GM23338 (cell line): Measurements from ENCODE around the gene ACP5. TPM values are rescaled to one million over a fixed set of nuclear protein-coding genes. Genes with fewer than 3 reads are reported as not detected.

Experiments used
- ATAC-seq: fragments of 200-7000 bp; cut with Tn5 transposase; 3 replicates; pipeline ENCODE4 v1.9.1; 2020
- DNase-seq: peaks from one replicate; pipeline ENCODE4 v3.0.0-alpha.2; 2015; ENCODE audit warnings: low spot score
- H2AFZ ChIP-seq: fragments of 200-600 bp; sonication (generic); 2 replicates; pipeline ENCODE4 v1.8.0; 2016; ENCODE audit warnings: antibody characterized with exemption, mild to moderate bottlenecking, moderate library complexity
- H3F3A ChIP-seq: fragments of 200-600 bp; sonication (generic); replicated peaks from 2 replicates; pipeline ENCODE4 v1.8.0; 2017; ENCODE audit warnings: antibody characterized with exemption, mixed run types, low read depth
- H3K27ac ChIP-seq: fragments of 200-600 bp; sonication (generic); 2 replicates; pipeline ENCODE4 v1.6.1; 2016; ENCODE audit warnings: low read depth
- H3K27me3 ChIP-seq: fragments of 200-600 bp; sonication (generic); 2 replicates; pipeline ENCODE4 v1.8.0; 2016; ENCODE audit warnings: mild to moderate bottlenecking, mixed run types, moderate library complexity; ENCODE audit not compliant: insufficient read depth
- H3K36me3 ChIP-seq: fragments of 200-600 bp; sonication (generic); 2 replicates; pipeline ENCODE4 v1.8.0; 2016; ENCODE audit warnings: mild to moderate bottlenecking; ENCODE audit not compliant: insufficient read depth
- H3K4me1 ChIP-seq: fragments of 200-600 bp; sonication (generic); 2 replicates; pipeline ENCODE4 v1.8.0; 2016; ENCODE audit warnings: mild to moderate bottlenecking, moderate library complexity; ENCODE audit not compliant: insufficient read depth
- H3K4me2 ChIP-seq: fragments of 200-600 bp; sonication (generic); 2 replicates; pipeline ENCODE4 v1.7.1; 2017; ENCODE audit warnings: mixed run types
- H3K4me3 ChIP-seq: fragments of 200-600 bp; sonication (generic); 2 replicates; pipeline ENCODE4 v1.6.1; 2016; ENCODE audit warnings: mixed run types
- H3K79me2 ChIP-seq: fragments of 200-600 bp; sonication (generic); replicated peaks from 2 replicates; pipeline ENCODE4 v1.8.0; 2017; ENCODE audit warnings: mild to moderate bottlenecking; ENCODE audit not compliant: insufficient read depth
- H3K9me2 ChIP-seq: fragments of 200-600 bp; sonication (generic); 2 replicates; pipeline ENCODE4 v1.8.0; 2017; ENCODE audit not compliant: insufficient read depth
- H4K20me1 ChIP-seq: fragments of 200-600 bp; sonication (generic); replicated peaks from 2 replicates; pipeline ENCODE4 v1.8.0; 2017; ENCODE audit warnings: mild to moderate bottlenecking; ENCODE audit not compliant: insufficient read depth
- H3K27ac Mint-ChIP-seq: 2 replicates; pipeline ENCODE4 v1.8.0; 2020; ENCODE audit warnings: inconsistent platforms, mild to moderate bottlenecking, moderate library complexity, mixed read lengths
- H3K27me3 Mint-ChIP-seq: 3 replicates; pipeline ENCODE4 v1.8.0; 2022; ENCODE audit warnings: low read depth, mild to moderate bottlenecking, moderate library complexity, mixed read lengths, inconsistent platforms; ENCODE audit not compliant: insufficient read depth, poor library complexity
- H3K36me3 Mint-ChIP-seq: 3 replicates; pipeline ENCODE4 v1.8.0; 2021; ENCODE audit warnings: low read depth, mild to moderate bottlenecking, inconsistent platforms, moderate library complexity, mixed read lengths
- H3K4me1 Mint-ChIP-seq: 3 replicates; pipeline ENCODE4 v1.8.0; 2020; ENCODE audit warnings: mild to moderate bottlenecking, inconsistent platforms, mixed read lengths
- H3K4me3 Mint-ChIP-seq: 3 replicates; pipeline ENCODE4 v1.8.0; 2021; ENCODE audit warnings: moderate library complexity, mild to moderate bottlenecking, inconsistent platforms, mixed read lengths
- H3K9me3 Mint-ChIP-seq: 3 replicates; pipeline ENCODE4 v1.8.0; 2020; ENCODE audit warnings: moderate library complexity, mild to moderate bottlenecking, inconsistent platforms, mixed read lengths
- CREB1 ChIP-seq: fragments of 250-450 bp; sonication (Bioruptor Pico); IDR thresholded peaks from 2 replicates; pipeline ENCODE4 v1.5.0; 2020; ENCODE audit warnings: low read depth, mild to moderate bottlenecking, moderate library complexity
- EZH2 ChIP-seq: fragments of 200-600 bp; sonication (generic); IDR thresholded peaks from one replicate; pipeline ENCODE4 v1.8.0; 2017; ENCODE audit warnings: antibody characterized with exemption, mild to moderate bottlenecking, low read depth; ENCODE audit not compliant: unreplicated experiment
- EZH2phosphoT487 ChIP-seq: fragments of 200-600 bp; sonication (generic); IDR thresholded peaks from one replicate; pipeline ENCODE4 v1.8.1; 2018; ENCODE audit warnings: antibody characterized with exemption; ENCODE audit not compliant: unreplicated experiment
- JUNB ChIP-seq: IDR thresholded peaks from one replicate; pipeline ENCODE4 v1.6.1; 2016; ENCODE audit warnings: antibody characterized with exemption; ENCODE audit not compliant: unreplicated experiment
- ZNF331 ChIP-seq: fragments of 250-450 bp; sonication (Bioruptor Pico); IDR thresholded peaks from 2 replicates; pipeline ENCODE4 v1.5.0; 2020; ENCODE audit warnings: low read depth, mild to moderate bottlenecking, moderate library complexity
- polyA plus RNA-seq: library from polyadenylated mRNA; unstranded; fragments of >200 nt; fragmentation: Nextera tagmentation; extraction: Ambion mirVana; gene quantifications from 2 replicates; pipeline ENCODE4 v1.2.1, GENCODE V29; 2016
- total RNA-seq: library from RNA; depleted of rRNA; stranded (reverse); fragments of >200 nt; shearing (Covaris generic); gene quantifications from 2 replicates; pipeline ENCODE4 v1.2.3, GENCODE V29; 2014
- TF ChIP-seq, protein P1 (sequence below): fragments of 250-450 bp; sonication (Bioruptor Pico); IDR thresholded peaks from 2 replicates; pipeline ENCODE4 v1.5.0; 2020; ENCODE audit warnings: mild to moderate bottlenecking, moderate library complexity
- TF ChIP-seq, protein P2 (sequence below), 2 experiments: fragments of 200-600 bp in 1 of 2; sonication (generic) in 1 of 2; conservative IDR thresholded peaks; 2 replicates each; pipeline versions ENCODE4 v1.5.1 to v1.6.1; 2016 to 2017; ENCODE audit warnings: antibody characterized with exemption in 2 of 2, low read depth in 2 of 2, mild to moderate bottlenecking in 2 of 2, moderate library complexity in 1 of 2

The ACP5 gene
- total and polyA plus RNA-seq, 2 experiments from 2014 or later: 6.7 to 12.8 TPM

DNA sequence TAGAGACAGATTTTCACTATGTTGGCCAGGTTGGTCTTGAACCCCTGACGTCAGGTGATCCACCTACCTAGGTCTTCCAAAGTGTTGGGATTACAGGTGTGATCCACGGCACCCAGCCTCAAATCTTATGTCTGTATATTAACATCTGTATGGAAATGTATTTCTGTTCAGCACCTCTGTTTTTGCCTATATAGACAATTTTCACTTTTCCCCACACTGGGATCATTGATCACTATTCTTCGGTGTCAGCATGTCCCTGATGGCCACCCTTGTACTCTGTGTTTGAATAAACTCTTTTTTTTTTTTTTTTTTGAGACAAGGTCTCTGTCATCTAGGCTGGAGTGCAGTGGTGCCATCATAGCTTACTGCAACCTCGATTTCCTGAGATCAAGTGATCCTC is 16.6 kb upstream of the ACP5 start (continued):
- TF ChIP-seq, protein P1, sequence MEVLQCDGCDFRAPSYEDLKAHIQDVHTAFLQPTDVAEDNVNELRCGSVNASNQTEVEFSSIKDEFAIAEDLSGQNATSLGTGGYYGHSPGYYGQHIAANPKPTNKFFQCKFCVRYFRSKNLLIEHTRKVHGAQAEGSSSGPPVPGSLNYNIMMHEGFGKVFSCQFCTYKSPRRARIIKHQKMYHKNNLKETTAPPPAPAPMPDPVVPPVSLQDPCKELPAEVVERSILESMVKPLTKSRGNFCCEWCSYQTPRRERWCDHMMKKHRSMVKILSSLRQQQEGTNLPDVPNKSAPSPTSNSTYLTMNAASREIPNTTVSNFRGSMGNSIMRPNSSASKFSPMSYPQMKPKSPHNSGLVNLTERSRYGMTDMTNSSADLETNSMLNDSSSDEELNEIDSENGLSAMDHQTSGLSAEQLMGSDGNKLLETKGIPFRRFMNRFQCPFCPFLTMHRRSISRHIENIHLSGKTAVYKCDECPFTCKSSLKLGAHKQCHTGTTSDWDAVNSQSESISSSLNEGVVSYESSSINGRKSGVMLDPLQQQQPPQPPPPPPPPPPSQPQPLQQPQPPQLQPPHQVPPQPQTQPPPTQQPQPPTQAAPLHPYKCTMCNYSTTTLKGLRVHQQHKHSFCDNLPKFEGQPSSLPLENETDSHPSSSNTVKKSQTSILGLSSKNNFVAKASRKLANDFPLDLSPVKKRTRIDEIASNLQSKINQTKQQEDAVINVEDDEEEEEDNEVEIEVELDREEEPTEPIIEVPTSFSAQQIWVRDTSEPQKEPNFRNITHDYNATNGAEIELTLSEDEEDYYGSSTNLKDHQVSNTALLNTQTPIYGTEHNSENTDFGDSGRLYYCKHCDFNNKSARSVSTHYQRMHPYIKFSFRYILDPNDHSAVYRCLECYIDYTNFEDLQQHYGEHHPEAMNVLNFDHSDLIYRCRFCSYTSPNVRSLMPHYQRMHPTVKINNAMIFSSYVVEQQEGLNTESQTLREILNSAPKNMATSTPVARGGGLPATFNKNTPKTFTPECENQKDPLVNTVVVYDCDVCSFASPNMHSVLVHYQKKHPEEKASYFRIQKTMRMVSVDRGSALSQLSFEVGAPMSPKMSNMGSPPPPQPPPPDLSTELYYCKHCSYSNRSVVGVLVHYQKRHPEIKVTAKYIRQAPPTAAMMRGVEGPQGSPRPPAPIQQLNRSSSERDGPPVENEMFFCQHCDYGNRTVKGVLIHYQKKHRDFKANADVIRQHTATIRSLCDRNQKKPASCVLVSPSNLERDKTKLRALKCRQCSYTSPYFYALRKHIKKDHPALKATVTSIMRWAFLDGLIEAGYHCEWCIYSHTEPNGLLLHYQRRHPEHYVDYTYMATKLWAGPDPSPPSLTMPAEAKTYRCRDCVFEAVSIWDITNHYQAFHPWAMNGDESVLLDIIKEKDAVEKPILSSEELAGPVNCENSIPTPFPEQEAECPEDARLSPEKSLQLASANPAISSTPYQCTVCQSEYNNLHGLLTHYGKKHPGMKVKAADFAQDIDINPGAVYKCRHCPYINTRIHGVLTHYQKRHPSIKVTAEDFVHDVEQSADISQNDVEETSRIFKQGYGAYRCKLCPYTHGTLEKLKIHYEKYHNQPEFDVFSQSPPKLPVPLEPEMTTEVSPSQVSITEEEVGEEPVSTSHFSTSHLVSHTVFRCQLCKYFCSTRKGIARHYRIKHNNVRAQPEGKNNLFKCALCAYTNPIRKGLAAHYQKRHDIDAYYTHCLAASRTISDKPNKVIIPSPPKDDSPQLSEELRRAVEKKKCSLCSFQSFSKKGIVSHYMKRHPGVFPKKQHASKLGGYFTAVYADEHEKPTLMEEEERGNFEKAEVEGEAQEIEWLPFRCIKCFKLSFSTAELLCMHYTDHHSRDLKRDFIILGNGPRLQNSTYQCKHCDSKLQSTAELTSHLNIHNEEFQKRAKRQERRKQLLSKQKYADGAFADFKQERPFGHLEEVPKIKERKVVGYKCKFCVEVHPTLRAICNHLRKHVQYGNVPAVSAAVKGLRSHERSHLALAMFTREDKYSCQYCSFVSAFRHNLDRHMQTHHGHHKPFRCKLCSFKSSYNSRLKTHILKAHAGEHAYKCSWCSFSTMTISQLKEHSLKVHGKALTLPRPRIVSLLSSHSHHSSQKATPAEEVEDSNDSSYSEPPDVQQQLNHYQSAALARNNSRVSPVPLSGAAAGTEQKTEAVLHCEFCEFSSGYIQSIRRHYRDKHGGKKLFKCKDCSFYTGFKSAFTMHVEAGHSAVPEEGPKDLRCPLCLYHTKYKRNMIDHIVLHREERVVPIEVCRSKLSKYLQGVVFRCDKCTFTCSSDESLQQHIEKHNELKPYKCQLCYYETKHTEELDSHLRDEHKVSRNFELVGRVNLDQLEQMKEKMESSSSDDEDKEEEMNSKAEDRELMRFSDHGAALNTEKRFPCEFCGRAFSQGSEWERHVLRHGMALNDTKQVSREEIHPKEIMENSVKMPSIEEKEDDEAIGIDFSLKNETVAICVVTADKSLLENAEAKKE (CRISPR knock-in tag): no peak
- no peak for TF ChIP-seq EZH2phosphoT487
- no peak for TF ChIP-seq CREB1

DNA sequence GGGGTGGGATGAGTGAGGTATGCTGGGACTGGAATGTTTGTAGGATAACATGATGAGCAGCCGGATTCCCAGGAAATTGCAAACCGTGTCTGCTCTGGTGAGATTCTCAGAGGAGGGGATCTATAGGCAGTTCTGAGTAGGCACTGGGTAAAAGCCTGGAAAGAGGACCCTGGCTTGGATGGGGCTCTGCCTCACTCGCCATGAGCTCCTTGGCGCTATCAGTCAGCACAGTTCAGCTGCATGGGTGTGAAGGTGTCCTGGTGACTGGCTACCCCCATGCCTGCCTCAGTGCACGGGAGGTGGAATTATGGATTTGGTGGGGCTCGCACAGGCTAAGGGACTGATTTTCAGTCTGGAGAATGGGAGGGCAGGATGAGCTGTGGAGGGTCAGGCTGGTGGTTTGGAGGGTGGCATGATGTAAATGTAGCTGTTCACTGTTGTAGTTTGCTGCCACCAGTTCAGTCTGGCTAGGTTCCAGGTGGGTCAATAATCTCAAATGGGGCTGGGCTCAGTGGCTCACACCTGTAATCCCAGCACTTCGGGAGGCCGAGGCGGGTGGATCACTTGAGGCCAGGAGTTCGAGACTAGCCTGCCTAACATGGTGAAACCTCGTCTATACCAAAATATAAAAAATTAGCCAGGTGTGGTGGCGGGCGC is 10.7 kb upstream of the ACP5 start:
- Mint-ChIP-seq H3K27me3 (peaks cover 11% of the 10 kb centered on the region), H3K4me3 (no peak overlapping the region), H3K36me3 (no peaks in the 10 kb centered on the region), H3K9me3 (no peaks in the 10 kb centered on the region), H3K4me1 (no peaks in the 10 kb centered on the region), H3K27ac (no peak overlapping the region)
- Histone ChIP-seq H3K79me2 (no peaks in the 10 kb centered on the region), H3K27ac (no peak overlapping the region), H3K27me3 (no peaks in the 10 kb centered on the region), H4K20me1 (no peaks in the 10 kb centered on the region), H3K4me1 (no peaks in the 10 kb centered on the region), H3K9me2 (no peaks in the 10 kb centered on the region), H3K4me2 (no peak overlapping the region), H2AFZ (0 out of 2 replicates have a peak overlapping the region, but pooled peaks have one; percentile 38), H3K36me3 (no peaks in the 10 kb centered on the region), H3F3A (no peaks in the 10 kb centered on the region), H3K4me3 (no peak overlapping the region)
- ATAC-seq (peak; percentile 53), DNase-seq (no peak)
- TF ChIP-seq JUNB: no peak
- TF ChIP-seq, protein P2, sequence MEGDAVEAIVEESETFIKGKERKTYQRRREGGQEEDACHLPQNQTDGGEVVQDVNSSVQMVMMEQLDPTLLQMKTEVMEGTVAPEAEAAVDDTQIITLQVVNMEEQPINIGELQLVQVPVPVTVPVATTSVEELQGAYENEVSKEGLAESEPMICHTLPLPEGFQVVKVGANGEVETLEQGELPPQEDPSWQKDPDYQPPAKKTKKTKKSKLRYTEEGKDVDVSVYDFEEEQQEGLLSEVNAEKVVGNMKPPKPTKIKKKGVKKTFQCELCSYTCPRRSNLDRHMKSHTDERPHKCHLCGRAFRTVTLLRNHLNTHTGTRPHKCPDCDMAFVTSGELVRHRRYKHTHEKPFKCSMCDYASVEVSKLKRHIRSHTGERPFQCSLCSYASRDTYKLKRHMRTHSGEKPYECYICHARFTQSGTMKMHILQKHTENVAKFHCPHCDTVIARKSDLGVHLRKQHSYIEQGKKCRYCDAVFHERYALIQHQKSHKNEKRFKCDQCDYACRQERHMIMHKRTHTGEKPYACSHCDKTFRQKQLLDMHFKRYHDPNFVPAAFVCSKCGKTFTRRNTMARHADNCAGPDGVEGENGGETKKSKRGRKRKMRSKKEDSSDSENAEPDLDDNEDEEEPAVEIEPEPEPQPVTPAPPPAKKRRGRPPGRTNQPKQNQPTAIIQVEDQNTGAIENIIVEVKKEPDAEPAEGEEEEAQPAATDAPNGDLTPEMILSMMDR (conservative IDR thresholded peaks at IDR 0.05; ENCODE audit: low read depth in 2 of 2): peak in 1 of 2 experiments; percentile 14; a peak in 1 of 4 replicates
- TF ChIP-seq EZH2: no peak
- TF ChIP-seq, protein P1 (CRISPR knock-in tag): no peak
- no peak for TF ChIP-seq ZNF331 (CRISPR knock-in tag)
